ENCODE data around the gene DHDDS.

DNA sequence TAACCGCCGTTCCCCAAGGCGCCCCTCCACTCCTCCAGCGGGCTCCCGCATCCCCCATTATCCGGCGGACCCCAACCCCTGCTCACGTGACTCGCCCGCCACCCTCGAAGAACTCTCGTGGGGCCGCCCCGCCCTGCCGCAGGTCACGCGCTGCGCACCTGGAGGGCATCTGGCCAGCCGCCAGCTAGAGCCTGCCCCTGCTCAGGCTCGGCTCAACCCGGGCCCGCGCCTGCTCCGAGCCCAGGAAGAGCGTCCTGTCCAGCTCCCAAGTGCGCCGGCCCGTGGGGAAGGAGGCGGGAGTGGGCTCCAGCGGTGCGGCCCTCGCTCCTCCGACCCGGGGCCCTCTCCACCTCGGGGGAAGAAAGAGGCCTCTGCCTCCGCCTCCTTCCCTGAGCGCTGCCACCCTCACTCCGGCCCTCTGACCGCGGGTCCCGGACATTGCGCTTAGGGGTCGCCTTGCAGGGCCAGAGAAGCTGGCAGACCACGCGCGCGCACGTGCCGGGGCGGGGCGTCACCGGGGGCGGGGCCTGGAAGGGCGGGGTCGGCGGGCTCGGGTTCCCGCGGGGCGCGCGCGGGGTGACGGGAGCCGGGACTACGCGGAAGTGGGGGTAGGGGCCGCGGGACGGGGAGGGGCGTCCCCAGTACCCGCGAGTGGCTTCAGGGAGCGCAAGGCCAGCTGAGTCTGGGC is 68.5 kb downstream of the DHDDS start:
- TF ChIP-seq, protein P1, sequence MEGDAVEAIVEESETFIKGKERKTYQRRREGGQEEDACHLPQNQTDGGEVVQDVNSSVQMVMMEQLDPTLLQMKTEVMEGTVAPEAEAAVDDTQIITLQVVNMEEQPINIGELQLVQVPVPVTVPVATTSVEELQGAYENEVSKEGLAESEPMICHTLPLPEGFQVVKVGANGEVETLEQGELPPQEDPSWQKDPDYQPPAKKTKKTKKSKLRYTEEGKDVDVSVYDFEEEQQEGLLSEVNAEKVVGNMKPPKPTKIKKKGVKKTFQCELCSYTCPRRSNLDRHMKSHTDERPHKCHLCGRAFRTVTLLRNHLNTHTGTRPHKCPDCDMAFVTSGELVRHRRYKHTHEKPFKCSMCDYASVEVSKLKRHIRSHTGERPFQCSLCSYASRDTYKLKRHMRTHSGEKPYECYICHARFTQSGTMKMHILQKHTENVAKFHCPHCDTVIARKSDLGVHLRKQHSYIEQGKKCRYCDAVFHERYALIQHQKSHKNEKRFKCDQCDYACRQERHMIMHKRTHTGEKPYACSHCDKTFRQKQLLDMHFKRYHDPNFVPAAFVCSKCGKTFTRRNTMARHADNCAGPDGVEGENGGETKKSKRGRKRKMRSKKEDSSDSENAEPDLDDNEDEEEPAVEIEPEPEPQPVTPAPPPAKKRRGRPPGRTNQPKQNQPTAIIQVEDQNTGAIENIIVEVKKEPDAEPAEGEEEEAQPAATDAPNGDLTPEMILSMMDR (IDR thresholded peaks at IDR 0.05): peak in 1 of 4 experiments; percentile 1
- peak; percentile 57 for TF ChIP-seq POLR2A (IDR thresholded peaks at IDR 0.05)

Data from prostate gland (tissue), 2 donors.